Stimulated activated effector memory CD8-positive, alpha-beta T cell treated with anti-CD3 and anti-CD28 coated beads, Interleukin-12 subunit alpha, Interleukin-12 subunit beta, amount 100 ng/mL, for 72 hours (primary cell): ENCODE results near the gene CHST10.
"Not testable (repeated sequence)": the region's sequence is repeated elsewhere in the genome, so short reads cannot be mapped to it uniquely, and the experiment has no call there.

ENCODE experiments used
- ATAC-seq: fragments of 150-1000 bp; cut with Tn5 transposase; 2 replicates; pipeline ENCODE4 v1.10.0; 2021
- DNase-seq, 2 donors: peaks; one replicate each; pipeline ENCODE4 v3.0.0; 2021 to 2022; ENCODE audit warnings: low spot score in 2 of 2
- H3K27ac Mint-ChIP-seq: one replicate; pipeline ENCODE4 v1.8.0; 2022; ENCODE audit warnings: mild to moderate bottlenecking, mixed read lengths
- H3K36me3 Mint-ChIP-seq: one replicate; pipeline ENCODE4 v1.8.0; 2022; ENCODE audit warnings: mild to moderate bottlenecking, mixed read lengths
- H3K4me1 Mint-ChIP-seq: one replicate; pipeline ENCODE4 v1.8.0; 2022; ENCODE audit warnings: mixed read lengths
- H3K4me3 Mint-ChIP-seq: one replicate; pipeline ENCODE4 v1.8.0; 2022; ENCODE audit warnings: mild to moderate bottlenecking, mixed read lengths
- H3K9me3 Mint-ChIP-seq: one replicate; pipeline ENCODE4 v1.8.0; 2022; ENCODE audit warnings: mixed read lengths

CHST10 gene

GRCh38 chr2:100416935-100417710 is at the start of gene CHST10:
Gene CHST10, minus strand, starts transcription at chr2:100417668. Its CDS starts 10,993 bp downstream, at chr2:100406675.
- DNase-seq (peak; percentile 56 to 82), ATAC-seq (peak; percentile 94)
- H3K36me3 Mint-ChIP-seq = no peaks in the 10 kb centered on the region

GRCh38 chr2:100460904-100461530 is 43.5 kb upstream of the CHST10 start:
- no peaks in the 10 kb centered on the region for H3K36me3 Mint-ChIP-seq
- no peak overlapping the region for H3K27ac Mint-ChIP-seq
- no peak overlapping the region for H3K4me3 Mint-ChIP-seq
- no peaks in the 10 kb centered on the region for H3K9me3 Mint-ChIP-seq
- no peaks in the 10 kb centered on the region for H3K4me1 Mint-ChIP-seq
- ATAC-seq = no peak
- DNase-seq = no peak

More at GRCh38 chr2:100416935-100417710, at the start of gene CHST10:
- peaks cover 20% of the 10 kb centered on the region for H3K4me1 Mint-ChIP-seq
- no peaks in the 10 kb centered on the region for H3K9me3 Mint-ChIP-seq
- peak within 1 kb of the TSS; percentile 89 for H3K4me3 Mint-ChIP-seq
- H3K27ac Mint-ChIP-seq = peak within 1 kb of the TSS; percentile 92

GRCh38 chr2:100456357-100456756 is 38.9 kb upstream of the CHST10 start:
- ATAC-seq, H3K4me1 Mint-ChIP-seq, DNase-seq, H3K27ac Mint-ChIP-seq, H3K4me3 Mint-ChIP-seq, H3K36me3 Mint-ChIP-seq, H3K9me3 Mint-ChIP-seq: not testable (repeated sequence)

- no peak overlapping the region for H3K27ac Mint-ChIP-seq
- no peak overlapping the region for H3K4me3 Mint-ChIP-seq
- no peak for ATAC-seq
- DNase-seq = no peak
- H3K4me1 Mint-ChIP-seq = no peaks in the 10 kb centered on the region
- no peaks in the 10 kb centered on the region for H3K36me3 Mint-ChIP-seq
- no peaks in the 10 kb centered on the region for H3K9me3 Mint-ChIP-seq
Measured at GRCh38 chr2:100453853-100454252, 36.4 kb upstream of the CHST10 start.

- no peaks in the 10 kb centered on the region for H3K9me3 Mint-ChIP-seq
- no peaks in the 10 kb centered on the region for H3K36me3 Mint-ChIP-seq
- no peaks in the 10 kb centered on the region for H3K4me1 Mint-ChIP-seq
- H3K27ac Mint-ChIP-seq = no peak overlapping the region
- no peak for DNase-seq
- no peak overlapping the region for H3K4me3 Mint-ChIP-seq
- no peak for ATAC-seq
Measured at GRCh38 chr2:100451734-100452133, 34.3 kb upstream of the CHST10 start.

GRCh38 chr2:100451092-100451491 is 33.6 kb upstream of the CHST10 start:
- Mint-ChIP-seq H3K36me3 (no peaks in the 10 kb centered on the region), H3K4me3 (no peak overlapping the region), H3K27ac (no peak overlapping the region), H3K9me3 (no peaks in the 10 kb centered on the region), H3K4me1 (no peaks in the 10 kb centered on the region)
- no peak for DNase-seq
- no peak for ATAC-seq

- no peaks in the 10 kb centered on the region for H3K36me3 Mint-ChIP-seq
- H3K27ac Mint-ChIP-seq = no peak overlapping the region
- no peaks in the 10 kb centered on the region for H3K9me3 Mint-ChIP-seq
- no peak for DNase-seq
- ATAC-seq = no peak
- no peaks in the 10 kb centered on the region for H3K4me1 Mint-ChIP-seq
- no peak overlapping the region for H3K4me3 Mint-ChIP-seq
Measured at GRCh38 chr2:100446696-100447095, 29.2 kb upstream of the CHST10 start.

- Mint-ChIP-seq H3K9me3 (no peaks in the 10 kb centered on the region), H3K4me1 (no peaks in the 10 kb centered on the region), H3K27ac (no peak overlapping the region), H3K36me3 (no peaks in the 10 kb centered on the region), H3K4me3 (no peak overlapping the region)
- DNase-seq = no peak
- ATAC-seq = no peak
Measured at GRCh38 chr2:100437751-100438150, 20.3 kb upstream of the CHST10 start.

- peaks cover 6% of the 10 kb centered on the region for H3K4me1 Mint-ChIP-seq
- ATAC-seq = no peak
- no peak for DNase-seq
- no peak overlapping the region for H3K4me3 Mint-ChIP-seq
- H3K9me3 Mint-ChIP-seq = no peaks in the 10 kb centered on the region
- H3K27ac Mint-ChIP-seq = no peak overlapping the region
- H3K36me3 Mint-ChIP-seq = no peaks in the 10 kb centered on the region
Measured at GRCh38 chr2:100429726-100430125, 12.3 kb upstream of the CHST10 start.

- no peaks in the 10 kb centered on the region for H3K9me3 Mint-ChIP-seq
- no peak overlapping the region for H3K27ac Mint-ChIP-seq
- DNase-seq (peak; percentile 42 to 79), ATAC-seq (peak; percentile 69)
- peaks cover 6% of the 10 kb centered on the region for H3K4me1 Mint-ChIP-seq
- H3K36me3 Mint-ChIP-seq = no peaks in the 10 kb centered on the region
- no peak overlapping the region for H3K4me3 Mint-ChIP-seq
Measured at GRCh38 chr2:100427627-100428258, 10.3 kb upstream of the CHST10 start.

- no peak for ATAC-seq
- Mint-ChIP-seq H3K4me1 (peaks cover 6% of the 10 kb centered on the region), H3K4me3 (no peak overlapping the region)
Measured at GRCh38 chr2:100427111-100427510, 9.6 kb upstream of the CHST10 start.

GRCh38 chr2:100426384-100426720 is 8.9 kb upstream of the CHST10 start:
- H3K36me3 Mint-ChIP-seq = no peaks in the 10 kb centered on the region
- H3K27ac Mint-ChIP-seq = no peak overlapping the region
- H3K4me1 Mint-ChIP-seq = peaks cover 6% of the 10 kb centered on the region
- DNase-seq (no peak), ATAC-seq (no peak)
- no peaks in the 10 kb centered on the region for H3K9me3 Mint-ChIP-seq
- H3K4me3 Mint-ChIP-seq = no peak overlapping the region

More at GRCh38 chr2:100427111-100427510, 9.6 kb upstream of the CHST10 start:
- DNase-seq = peak in 1 of 2 donors; percentile 28
- no peaks in the 10 kb centered on the region for H3K9me3 Mint-ChIP-seq
- H3K27ac Mint-ChIP-seq = no peak overlapping the region
- H3K36me3 Mint-ChIP-seq = no peaks in the 10 kb centered on the region

GRCh38 chr2:100425573-100426383 is 8.3 kb upstream of the CHST10 start:
- H3K9me3 Mint-ChIP-seq = no peaks in the 10 kb centered on the region
- DNase-seq (no peak), ATAC-seq (no peak)
- H3K4me3 Mint-ChIP-seq = no peak overlapping the region
- peaks cover 6% of the 10 kb centered on the region for H3K4me1 Mint-ChIP-seq
- H3K27ac Mint-ChIP-seq = no peak overlapping the region
- no peaks in the 10 kb centered on the region for H3K36me3 Mint-ChIP-seq

- DNase-seq = no peak
- no peaks in the 10 kb centered on the region for H3K9me3 Mint-ChIP-seq
- no peaks in the 10 kb centered on the region for H3K36me3 Mint-ChIP-seq
- no peak overlapping the region for H3K27ac Mint-ChIP-seq
- peaks cover 6% of the 10 kb centered on the region for H3K4me1 Mint-ChIP-seq
- H3K4me3 Mint-ChIP-seq = no peak overlapping the region
- ATAC-seq = no peak
Measured at GRCh38 chr2:100425107-100425506, 7.6 kb upstream of the CHST10 start.

- peaks cover 6% of the 10 kb centered on the region for H3K4me1 Mint-ChIP-seq
- no peak overlapping the region for H3K4me3 Mint-ChIP-seq
- DNase-seq = no peak
- H3K9me3 Mint-ChIP-seq = no peaks in the 10 kb centered on the region
- H3K27ac Mint-ChIP-seq = no peak overlapping the region
- no peaks in the 10 kb centered on the region for H3K36me3 Mint-ChIP-seq
- ATAC-seq = no peak
Measured at GRCh38 chr2:100424277-100424875, 6.9 kb upstream of the CHST10 start.
